BJ (cell line): ENCODE data around the gene RAB43. TPM values are rescaled to one million over a fixed set of nuclear protein-coding genes. Genes with fewer than 3 reads are reported as not detected.

Source experiments
- CTCF ChIA-PET: fragments of 350-600 bp; formaldehyde crosslinking; extraction: SDS; loops from one replicate; lab custom pipeline; 2021; ENCODE audit warnings: antibody characterized with exemption, inconsistent platforms; lab: Yijun Ruan, JAX
- POLR2A ChIA-PET: fragments of 300-600 bp; sonication (Branson Sonifier 250); formaldehyde crosslinking; extraction: SDS; loops from one replicate; lab custom pipeline; 2021; ENCODE audit warnings: antibody characterized with exemption; lab: Charles Lee
- DNase-seq: peaks from one replicate; pipeline ENCODE4 v3.0.0-alpha.2; 2011; ENCODE audit warnings: low read depth
- H3K27me3 ChIP-seq: 2 replicates; pipeline ENCODE4 v1.6.0; 2011; ENCODE audit warnings: low read length; ENCODE audit not compliant: control insufficient read depth, insufficient read depth
- H3K36me3 ChIP-seq: 2 replicates; pipeline ENCODE4 v1.5.1; 2011; ENCODE audit warnings: low read length; ENCODE audit not compliant: control insufficient read depth, insufficient read depth
- H3K4me3 ChIP-seq: 2 replicates; pipeline ENCODE4 v1.5.1; 2011; ENCODE audit warnings: low read depth, mild to moderate bottlenecking, control low read depth, low read length
- CTCF ChIP-seq: IDR thresholded peaks from 2 replicates; pipeline ENCODE4 v1.5.1; 2011; ENCODE audit warnings: low read depth, mild to moderate bottlenecking, control low read depth, inconsistent platforms, low read length, moderate library complexity; ENCODE audit not compliant: insufficient read depth
- polyA plus RNA-seq: library from polyadenylated mRNA; depleted of rRNA; stranded (reverse); fragments of >200 nt; gene quantifications from 2 replicates; pipeline ENCODE4 v1.2.3, GENCODE V29; 2011

The RAB43 gene
- polyA plus RNA-seq, 1 experiment: 16.1 TPM

GRCh38 chr3:129065720-129066073 lies 55.9 kb downstream of the RAB43 start:
- no peak for DNase-seq
- Histone ChIP-seq H3K36me3 (no peaks in the 10 kb centered on the region), H3K4me3 (no peak overlapping the region), H3K27me3 (no peaks in the 10 kb centered on the region; the same call in none of the 2 replicates)
- POLR2A ChIA-PET: no interaction called here
- CTCF ChIA-PET: interaction anchor here (1.1 to 9.9 kb wide), 3 partner anchors 12 to 180 kb away, joined by 3 to 68 read pairs (median 8); no protein-coding TSS in a partner anchor
- TF ChIP-seq CTCF: no peak

GRCh38 chr3:129065016-129065719 lies 56.4 kb downstream of the RAB43 start:
- no peak for TF ChIP-seq CTCF
- no peaks in the 10 kb centered on the region for H3K36me3 ChIP-seq
- H3K4me3 ChIP-seq: no peak overlapping the region
- ChIA-PET POLR2A (no interaction called here), CTCF (interaction anchor here (0.6 to 9.9 kb wide), 4 partner anchors 11 to 181 kb away, joined by 3 to 68 read pairs (median 6); no protein-coding TSS in a partner anchor)
- DNase-seq: no peak
- H3K27me3 ChIP-seq: no peaks in the 10 kb centered on the region; the same call in 1 of the 2 replicates

- no peak for DNase-seq
- Histone ChIP-seq H3K27me3 (no peaks in the 10 kb centered on the region; the same call in 1 of the 2 replicates), H3K36me3 (no peaks in the 10 kb centered on the region), H3K4me3 (no peak overlapping the region)
- CTCF ChIA-PET: interaction anchor here (1.1 to 2.3 kb wide), 2 partner anchors 11 to 19 kb away, joined by 3 to 13 read pairs; no protein-coding TSS in a partner anchor
- POLR2A ChIA-PET: no interaction called here
- TF ChIP-seq CTCF: no peak
These were observed 57.6 kb downstream of the RAB43 start for GRCh38 chr3:129063841-129064482.

GRCh38 chr3:129063091-129063640 lies 58.4 kb downstream of the RAB43 start:
- TF ChIP-seq CTCF: no peak
- DNase-seq: no peak
- ChIA-PET POLR2A (no interaction called here), CTCF (interaction anchor here (0.6 to 2.3 kb wide), 3 partner anchors 10 to 436 kb away, joined by 3 to 13 read pairs (median 3); no protein-coding TSS in a partner anchor)
- Histone ChIP-seq H3K4me3 (no peak overlapping the region), H3K36me3 (no peaks in the 10 kb centered on the region), H3K27me3 (peaks cover under 1% of the 10 kb centered on the region; the same call in 1 of the 2 replicates)
